Hepatocyte (in vitro differentiated cells): ENCODE measurements around the gene GRIN2C.

Experiments
- EZH2 ChIP-seq: fragments of 200-600 bp; sonication (generic); IDR thresholded peaks from 2 replicates; pipeline ENCODE4 v1.6.1; 2016; ENCODE audit warnings: antibody characterized with exemption, mild to moderate bottlenecking, borderline replicate concordance
- TF ChIP-seq, protein P1 (sequence below): fragments of 200-600 bp; sonication (generic); IDR thresholded peaks from 2 replicates; pipeline ENCODE4 v1.5.1; 2016; ENCODE audit warnings: antibody characterized with exemption, mild to moderate bottlenecking; ENCODE audit not compliant: poor library complexity

DNA sequence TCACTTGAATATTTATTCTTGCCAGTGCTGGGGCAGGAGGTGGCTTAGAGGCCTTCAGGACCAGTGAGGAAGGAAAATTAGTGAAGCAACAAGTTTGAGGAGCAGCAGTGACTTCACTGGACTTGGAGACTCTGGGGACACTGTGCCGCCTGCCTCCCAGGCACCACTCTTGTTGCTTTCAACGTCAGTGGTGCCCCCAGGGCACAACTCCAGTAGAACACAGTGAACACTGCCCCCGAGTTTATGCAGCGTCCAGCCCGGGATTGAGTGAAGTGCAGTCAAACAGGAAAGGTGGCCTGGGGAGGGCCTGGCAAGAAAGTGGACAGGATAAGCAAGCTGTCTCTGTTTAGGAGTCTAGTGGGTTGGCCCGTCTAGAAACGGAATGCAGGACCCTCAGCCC is 59.2 kb downstream of the GRIN2C start:
- TF ChIP-seq, protein P1, sequence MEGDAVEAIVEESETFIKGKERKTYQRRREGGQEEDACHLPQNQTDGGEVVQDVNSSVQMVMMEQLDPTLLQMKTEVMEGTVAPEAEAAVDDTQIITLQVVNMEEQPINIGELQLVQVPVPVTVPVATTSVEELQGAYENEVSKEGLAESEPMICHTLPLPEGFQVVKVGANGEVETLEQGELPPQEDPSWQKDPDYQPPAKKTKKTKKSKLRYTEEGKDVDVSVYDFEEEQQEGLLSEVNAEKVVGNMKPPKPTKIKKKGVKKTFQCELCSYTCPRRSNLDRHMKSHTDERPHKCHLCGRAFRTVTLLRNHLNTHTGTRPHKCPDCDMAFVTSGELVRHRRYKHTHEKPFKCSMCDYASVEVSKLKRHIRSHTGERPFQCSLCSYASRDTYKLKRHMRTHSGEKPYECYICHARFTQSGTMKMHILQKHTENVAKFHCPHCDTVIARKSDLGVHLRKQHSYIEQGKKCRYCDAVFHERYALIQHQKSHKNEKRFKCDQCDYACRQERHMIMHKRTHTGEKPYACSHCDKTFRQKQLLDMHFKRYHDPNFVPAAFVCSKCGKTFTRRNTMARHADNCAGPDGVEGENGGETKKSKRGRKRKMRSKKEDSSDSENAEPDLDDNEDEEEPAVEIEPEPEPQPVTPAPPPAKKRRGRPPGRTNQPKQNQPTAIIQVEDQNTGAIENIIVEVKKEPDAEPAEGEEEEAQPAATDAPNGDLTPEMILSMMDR, result no peak
- TF ChIP-seq EZH2, result no peak
